ENCODE measurements around the gene CHD5.

- TF ChIP-seq CTCF (IDR thresholded peaks at IDR 0.05) (no peak), TCF7L2 (IDR thresholded peaks at IDR 0.05; ENCODE audit: low read depth, low read length) (no peak), POLR2AphosphoS5 (IDR thresholded peaks at IDR 0.05; ENCODE audit: low read depth, low read length) (no peak)
Measured at GRCh38 chr1:6197746-6198427, 17.8 kb upstream of the CHD5 start.
